EL (cell line): Measurements from ENCODE around the gene DNM3.

Source experiments
- DNase-seq: peaks from one replicate; pipeline ENCODE4 v3.0.0-alpha.2; 2016

The DNM3 gene

DNA sequence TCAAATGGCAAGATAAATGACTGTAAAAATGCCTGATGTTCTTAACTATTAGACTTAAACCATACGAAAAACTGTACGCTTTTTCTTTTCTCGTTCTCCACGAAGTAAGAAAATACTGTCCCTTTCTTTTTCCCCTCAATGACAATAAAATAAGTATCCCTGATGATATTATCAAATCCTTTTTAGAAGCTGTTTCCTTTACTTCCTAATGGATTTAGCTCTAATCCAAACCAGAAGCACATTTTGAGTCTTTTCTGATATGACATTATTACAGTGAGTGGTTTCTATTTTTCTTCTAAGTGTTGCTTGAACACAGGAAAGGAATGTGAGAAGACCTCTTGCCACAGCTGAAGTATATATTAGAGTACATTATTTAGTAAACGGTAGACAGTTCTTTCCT is 32.4 kb downstream of the DNM3 start:
- no peak for DNase-seq

DNA sequence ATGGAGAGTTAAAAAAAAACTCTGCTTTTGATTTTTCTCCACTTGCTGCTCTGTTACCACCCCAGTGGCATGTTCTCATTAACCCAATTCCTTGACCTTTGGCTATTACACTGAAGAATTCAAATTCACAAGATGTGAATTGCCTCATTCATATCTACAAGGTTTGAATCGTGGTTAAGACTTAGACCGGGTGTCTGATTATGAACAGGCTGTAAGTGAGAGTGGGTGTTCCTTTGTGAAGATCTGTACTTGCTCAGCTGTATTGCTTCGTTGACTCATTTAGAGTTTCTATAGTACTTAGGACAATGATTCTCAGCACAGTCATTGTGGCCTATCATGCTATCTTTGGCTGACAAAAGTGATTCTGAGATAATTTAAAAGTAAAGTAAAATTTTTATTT is 36.4 kb downstream of the DNM3 start:
- no peak for DNase-seq

DNA sequence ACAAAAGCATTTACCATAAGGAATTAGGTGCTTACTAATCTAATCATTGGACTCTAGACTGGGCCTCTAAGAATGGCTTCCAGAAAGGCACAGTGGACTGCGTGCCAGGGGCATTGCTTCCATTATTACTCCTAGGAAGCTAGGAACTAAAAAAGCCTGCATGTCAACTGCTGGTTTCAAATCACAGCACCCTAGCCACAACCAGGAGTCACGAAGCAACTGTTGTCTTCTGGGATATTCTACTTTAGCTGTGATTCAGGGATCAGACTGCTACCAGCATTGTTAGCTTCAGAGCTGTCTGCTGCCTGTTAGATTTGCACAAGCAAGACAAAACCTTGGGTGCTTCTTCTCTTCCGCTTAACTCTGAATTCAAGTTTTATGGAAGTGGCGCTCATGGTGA is 38.3 kb downstream of the DNM3 start:
- no peak for DNase-seq

DNA sequence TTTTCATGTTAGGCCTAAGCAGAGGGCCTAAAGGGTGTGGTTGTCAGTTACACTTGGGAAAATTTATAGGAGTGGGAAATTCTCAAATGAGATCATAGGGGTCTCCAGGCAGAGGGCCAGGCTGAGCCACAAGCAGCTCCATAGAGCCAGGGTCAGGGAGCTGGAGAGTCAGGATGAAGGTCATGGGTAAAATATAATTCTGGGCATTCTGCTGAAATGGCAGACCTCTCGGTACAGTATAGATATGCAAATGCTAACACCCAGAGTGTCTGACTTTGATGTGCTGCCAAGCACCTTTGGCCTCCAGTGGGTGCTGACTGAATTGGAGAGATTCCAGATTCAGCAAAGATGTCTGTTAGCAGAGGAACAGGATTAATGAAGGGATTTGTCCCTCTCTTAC is 40.1 kb downstream of the DNM3 start:
- no peak for DNase-seq

DNA sequence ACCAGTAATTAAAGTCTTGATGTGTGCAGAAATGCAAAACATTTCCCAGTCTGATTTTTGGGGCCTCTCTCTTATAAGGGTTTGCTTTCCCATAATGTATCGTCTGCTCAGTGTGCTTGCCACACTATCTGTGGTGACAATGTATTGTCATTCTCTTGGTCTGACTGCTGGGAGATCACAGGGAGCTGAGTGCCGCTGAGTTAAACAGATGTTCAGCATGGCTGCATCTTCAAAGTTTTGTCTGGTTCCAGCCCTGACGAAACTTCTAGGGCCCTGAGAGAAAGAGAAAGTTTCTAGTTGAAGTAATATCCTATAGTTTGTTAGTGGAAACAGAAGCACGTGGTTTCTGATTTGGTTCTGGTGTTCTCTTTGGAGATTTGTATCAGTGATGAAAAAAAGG is 42.6 kb downstream of the DNM3 start:
- DNase-seq = no peak

DNA sequence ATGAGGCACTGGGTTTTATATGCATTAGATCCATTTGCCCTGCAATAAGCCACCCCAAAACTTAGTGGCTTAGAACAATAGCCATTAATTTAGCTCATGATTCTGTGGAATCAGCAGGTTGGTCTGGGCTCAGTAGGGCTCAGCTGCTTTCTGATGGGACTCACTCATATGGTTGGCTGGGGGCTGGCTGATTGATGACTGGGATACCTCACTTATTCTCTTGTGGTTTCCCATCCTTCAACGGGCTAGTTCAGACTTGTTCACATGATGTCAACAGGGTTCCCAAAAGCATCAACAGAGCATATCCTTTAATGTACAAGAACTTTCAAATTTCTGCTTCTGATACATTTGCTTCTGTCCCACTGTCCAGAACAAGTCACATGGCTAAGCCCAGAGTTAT is 43.2 kb downstream of the DNM3 start:
- no peak for DNase-seq

DNA sequence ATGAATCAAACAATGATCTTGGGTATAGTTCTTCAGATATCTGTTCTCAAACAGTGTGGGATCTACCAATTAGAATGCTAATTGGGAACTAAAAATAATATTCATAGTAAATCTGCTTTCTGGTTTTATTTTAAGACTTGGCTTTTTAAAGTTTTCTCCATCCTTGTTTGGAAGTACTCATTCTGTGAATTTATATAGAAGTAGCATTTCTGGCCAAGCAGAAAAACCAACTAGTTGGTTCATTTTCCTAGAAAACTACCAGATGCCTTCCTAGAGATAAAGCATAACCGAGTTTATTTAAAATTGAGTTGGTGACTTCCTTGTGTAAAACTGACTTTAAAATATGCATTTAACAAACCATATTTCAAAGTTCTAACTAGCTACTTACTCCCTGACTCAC is 48.8 kb downstream of the DNM3 start:
- no peak for DNase-seq

DNA sequence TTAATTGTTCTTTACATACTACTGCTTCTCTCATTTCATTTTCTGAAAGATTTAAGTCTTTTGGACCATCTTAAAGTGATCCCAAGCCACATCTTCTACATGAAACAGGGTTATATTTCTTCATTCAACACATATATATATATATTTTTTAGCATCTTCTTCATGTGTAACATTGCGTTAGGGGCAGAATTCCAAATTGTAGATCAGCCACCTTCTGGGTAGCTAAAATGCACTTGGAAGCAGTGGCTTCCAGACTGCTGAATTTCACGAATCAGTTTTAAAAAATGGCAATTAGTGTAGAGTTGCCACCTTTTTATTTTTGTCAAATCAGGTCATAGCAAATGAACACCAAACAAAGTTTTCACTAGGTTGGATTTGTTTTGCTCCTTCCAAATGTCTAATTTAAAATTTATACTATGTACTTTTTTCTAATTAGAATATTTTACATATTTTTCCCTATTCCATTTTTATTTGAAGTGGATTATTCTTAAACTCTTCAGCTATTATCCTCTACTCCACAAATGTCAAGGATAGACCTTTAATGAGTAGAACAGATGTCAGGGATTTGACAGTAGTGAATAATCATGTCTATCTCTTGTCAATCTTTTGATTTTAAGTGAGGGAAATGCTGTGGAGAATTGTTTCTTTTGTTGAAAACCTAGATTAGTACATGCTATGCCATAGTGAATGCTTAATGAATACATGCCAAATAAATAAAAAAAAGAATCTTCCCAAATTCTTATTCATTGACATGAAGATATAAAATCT is 55.8 kb downstream of the DNM3 start:
- no peak for DNase-seq

DNA sequence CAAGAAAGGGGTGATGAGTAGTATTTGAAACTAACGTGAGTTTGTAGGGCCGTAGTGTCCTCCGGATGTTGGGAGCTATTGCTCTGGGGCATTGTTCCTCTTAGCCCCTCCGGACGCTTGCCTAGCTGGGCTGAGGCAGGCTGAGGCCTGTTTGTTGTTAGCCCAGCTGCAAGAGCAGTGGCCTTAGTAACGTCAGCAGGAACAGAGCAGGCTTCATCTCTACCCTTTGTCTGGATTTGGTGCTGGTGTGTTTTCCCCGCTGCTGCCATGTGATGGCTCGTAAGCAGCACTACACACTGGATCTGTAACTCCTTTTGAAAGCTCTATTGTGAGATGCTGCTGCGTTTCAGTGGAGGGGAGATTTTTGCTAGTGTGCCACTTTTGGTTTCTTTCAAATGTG is 57.6 kb downstream of the DNM3 start:
- no peak for DNase-seq

DNA sequence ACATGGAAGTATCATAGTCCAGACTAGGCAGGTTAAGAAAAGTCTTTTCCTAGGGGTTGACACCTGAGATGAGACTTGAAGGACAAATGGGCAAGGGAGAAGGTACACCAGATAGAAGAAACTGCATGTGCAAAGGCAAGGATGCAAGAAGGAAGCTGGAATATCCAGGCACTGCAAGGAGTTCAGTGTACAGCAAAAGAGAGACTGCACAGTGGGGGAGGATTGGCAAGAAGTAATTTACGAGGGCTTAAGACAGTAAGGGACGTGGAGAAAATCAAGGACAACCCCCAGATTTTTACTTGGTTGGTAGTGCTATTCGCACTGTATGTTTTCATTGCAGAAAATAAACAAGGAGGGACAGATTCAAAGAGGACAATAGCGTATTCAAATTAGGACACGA is 58.5 kb downstream of the DNM3 start:
- no peak for DNase-seq

DNA sequence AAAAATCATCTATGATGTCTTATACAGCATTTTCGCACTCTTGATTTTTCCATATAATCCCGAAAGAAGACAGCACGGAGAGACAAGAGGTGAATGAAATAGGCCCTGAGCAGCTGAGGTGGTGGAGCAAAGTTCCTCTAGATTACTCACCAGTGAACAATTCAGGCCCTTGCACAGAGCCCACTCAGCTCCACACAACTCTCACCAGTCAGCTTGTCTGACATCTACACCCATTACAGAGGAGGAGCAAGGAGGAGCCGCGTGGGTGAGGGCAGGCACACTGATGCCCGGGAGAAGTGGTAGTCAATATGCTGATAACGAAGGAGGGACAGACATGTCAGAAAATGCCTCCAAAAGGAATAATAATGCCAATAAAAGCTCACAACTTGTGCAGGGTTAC is 59.9 kb downstream of the DNM3 start:
- peak; percentile 30 for DNase-seq

DNA sequence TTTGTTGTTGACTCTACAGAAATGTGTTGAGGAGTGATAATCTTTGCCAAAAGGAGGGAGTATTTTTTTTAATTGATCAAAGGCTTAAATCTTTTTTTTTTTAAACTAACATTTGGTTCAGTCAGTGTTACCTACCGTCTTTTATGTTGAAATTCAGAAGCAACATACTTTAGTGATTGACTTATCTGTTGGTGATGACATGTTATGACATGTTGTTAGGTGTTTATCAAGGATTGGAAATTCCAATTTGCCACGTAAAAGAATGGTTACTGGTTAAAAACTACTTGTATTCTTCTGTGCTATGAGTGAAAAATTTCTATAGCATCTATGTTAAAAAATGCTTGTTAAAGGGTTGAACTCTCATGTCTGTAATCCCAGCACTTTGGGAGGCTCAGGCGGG is 61.2 kb downstream of the DNM3 start:
- DNase-seq = no peak

DNA sequence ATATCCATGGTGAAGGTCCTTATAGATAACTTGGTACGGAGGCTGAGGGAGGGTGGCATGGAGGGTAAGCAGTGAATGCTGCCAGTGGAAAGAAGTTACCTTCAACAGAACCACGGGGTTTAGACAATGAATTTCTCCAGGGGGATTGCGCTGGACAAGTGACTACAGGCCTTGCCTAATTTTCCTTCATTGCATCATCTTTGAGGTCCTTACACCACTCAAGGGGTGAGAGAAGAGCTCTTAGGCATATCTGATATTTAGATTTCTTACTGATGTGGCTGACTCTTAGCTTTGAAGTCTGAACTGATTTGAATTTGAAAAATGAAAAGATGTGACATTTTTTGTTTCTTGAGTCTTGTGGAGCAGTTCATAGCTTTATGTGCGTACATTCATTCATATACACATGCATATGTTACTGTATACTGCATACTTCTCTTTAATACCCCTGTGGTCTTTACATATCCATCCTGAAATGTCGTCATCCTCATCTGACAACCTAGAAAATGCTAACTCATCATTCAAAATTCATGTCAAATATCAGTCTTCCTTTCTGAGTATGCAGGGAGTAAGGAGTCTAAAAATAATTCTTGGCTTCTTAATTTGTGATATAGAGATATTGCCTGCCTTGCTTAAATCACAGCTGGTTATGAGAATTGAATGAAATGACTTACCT is 63.6 kb downstream of the DNM3 start:
- no peak for DNase-seq

DNA sequence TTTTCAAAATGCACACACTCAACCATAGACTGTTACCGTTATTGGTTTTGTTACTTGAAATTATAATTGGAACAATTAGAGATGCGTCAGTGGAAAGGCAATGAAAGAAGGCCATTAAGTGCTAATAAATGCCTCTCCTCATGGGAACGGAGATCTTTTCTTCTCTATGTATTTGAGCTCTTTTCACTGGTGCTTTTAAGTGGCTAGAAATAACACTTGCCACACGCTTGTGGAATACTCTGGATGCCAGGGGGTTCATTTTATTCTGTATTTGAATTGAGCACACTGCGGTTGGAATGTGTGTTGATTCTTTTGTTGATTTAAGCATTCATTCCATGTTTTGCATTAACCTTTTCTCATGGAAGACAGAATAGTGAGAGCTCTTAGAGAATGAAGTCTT is 68.4 kb downstream of the DNM3 start:
- DNase-seq = no peak

DNA sequence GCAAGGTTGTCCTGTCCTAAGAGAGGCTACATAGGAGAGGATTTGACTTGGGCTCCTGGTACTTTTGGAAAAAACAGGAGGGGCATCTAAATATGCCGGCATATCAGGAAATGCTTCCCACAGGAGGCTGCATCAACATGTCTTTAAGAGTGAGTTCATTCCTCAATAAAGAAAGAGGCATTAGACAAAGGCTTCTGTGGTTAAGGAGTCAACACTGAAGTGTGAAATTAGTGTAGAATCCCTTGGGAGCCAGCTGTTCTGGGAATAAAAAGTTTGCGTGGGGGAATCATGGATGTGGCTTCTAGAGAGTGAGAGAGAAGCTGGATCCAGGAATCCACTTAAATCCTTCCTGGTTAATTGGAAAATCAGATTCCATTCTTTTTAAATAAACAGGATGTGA is 69.5 kb downstream of the DNM3 start:
- DNase-seq = no peak

DNA sequence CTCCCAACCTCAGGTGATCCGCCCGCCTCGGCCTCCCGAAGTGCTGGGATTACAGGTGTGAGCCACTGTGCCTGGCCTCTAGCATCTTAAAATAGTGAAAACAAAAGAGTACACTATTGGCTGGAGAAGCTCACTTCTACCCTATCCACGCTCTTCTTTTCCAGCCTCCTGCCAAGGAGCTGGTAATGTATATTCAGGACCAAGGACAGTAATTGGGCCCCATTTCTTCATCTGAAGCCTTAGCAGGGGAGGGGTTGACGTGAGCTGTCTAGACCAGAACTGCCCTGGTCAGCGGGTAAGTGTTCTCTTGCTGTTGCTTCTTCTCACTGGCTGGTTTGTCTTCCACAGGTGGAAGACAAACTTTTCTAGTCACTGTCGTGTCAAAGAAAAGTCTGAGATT is 70.2 kb downstream of the DNM3 start:
- no peak for DNase-seq

DNA sequence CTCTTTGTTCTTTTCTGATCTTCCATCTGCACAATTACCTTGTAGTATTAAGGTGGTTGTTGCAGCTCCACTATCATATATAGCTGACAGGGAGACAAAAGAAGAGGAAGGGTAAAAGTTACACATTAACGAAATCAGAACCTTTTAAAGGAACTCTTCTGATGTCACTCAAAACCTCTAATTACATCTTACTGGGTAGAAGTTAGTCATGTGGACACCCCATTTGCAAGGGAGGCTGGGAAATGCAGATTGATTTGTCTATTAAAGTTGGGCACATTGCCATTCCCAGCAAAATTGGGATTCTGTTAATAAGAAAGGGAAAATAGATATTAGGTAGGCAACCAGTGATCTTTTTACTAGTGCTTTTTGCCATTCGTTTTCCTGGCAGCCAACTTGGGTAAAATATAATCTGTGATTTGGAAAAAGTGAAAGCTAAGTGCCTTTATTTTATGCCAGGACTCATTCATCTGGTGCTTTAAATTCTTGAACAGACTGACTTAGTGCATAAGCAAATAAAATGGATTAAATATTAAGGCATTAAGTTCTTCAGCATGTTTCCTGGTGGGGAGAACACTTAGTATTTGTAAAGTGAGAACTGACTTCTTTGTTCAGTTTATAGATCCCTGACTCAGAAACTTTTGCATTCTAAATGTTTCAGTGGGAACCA is 71.3 kb downstream of the DNM3 start:
- no peak for DNase-seq

DNA sequence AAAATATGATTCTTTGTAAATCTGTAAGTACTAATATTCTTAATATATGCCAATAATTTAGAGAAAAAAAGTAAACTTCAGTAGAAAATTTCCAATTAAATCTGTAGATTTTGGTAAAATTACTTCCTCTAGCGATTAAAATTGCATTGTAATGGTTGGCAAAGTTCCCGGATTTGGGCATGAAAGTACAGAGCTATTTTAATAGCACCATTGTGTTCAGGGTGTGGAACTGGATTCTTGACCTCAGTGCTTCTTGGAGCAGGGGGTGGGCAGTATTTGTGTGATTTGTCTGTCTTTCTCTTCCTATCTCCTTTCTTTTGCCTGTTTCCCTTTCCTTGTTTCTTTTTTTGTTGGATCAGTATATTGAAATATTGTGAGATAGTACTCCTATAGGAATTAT is 72.1 kb downstream of the DNM3 start:
- peak; percentile 18 for DNase-seq

DNA sequence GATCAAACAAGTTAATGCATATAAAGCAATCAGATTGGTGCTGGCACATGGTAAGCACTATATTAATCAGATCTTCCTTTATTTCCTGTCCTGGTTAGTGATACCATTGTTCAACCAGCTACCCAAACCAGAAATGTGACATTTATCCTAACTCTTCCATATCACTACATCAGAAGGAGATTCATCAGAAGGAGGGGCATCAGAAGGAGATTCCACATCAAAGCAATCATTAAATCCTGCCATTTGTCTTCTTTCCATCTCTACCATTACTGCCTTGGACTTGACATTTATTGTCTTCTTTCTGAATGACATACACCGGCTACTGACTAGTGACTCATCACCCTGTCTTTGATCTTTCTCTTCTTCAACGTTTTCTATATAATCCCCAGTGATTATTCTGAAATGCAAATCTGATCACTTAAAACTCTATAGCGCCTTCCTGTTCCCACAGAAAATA is 75.0 kb downstream of the DNM3 start:
- no peak for DNase-seq

DNA sequence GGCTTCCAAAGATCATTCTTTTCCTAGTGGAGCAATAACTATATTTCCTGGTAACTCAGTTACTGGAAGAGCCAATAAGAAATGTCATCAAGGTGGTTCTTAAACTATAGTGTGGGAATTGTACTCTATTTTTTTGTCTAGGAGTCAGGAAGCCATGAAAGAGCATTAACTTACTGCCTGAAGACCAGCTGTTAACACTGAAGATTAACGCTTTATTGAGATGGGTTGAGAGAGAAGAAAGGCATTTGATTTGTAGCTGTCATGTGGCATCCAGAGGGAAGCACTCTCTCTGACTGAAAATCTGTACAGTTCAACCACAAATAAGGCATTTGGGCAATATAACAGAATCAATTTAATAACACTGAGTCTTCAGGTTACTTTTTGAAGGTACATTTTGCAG is 76.0 kb downstream of the DNM3 start:
- DNase-seq = no peak

DNA sequence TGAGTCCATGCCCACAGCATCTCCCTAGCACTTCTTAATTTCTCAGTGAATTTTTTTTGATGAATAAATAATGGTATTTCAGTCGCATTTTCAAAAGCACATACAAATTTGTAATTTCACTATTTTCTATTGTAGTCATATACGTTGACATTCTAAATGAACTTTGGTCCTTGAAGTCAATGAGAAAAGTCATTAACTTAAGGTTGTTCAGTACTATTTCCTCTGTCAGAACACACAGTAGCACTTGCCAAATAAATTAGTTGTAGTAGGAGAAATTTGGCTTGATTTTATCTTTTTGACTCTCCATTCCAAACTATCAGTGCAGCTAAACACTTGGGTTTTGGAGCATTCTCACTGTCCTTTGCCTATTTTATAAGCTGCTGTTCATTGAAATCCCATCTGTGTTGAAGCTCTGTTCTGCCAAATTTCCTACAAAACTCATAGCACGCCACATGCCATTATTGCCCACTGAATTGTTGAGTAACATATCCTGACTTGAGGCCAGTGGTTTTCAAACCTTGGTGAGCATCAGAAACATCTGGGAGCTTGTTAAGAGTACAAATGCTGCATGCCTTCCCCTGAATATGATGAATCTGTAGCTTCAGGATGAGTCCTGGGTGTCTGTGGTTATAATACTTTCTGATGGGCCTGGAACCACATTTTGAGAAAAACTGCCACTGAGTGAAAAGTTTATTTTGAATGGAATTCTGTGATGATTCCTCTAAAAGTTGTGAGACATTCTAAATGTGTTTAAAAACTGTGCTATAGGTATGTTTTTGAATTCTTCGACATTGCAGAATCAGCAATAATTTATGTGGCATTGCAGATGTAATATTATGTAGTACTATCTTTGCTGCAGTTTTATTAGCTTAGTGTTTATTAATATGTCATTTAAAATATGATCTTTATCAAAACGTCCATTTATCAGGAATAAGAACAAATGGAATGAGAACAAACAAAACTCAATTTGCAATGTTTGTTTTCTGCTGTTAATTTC is 78.9 kb downstream of the DNM3 start:
- no peak for DNase-seq

DNA sequence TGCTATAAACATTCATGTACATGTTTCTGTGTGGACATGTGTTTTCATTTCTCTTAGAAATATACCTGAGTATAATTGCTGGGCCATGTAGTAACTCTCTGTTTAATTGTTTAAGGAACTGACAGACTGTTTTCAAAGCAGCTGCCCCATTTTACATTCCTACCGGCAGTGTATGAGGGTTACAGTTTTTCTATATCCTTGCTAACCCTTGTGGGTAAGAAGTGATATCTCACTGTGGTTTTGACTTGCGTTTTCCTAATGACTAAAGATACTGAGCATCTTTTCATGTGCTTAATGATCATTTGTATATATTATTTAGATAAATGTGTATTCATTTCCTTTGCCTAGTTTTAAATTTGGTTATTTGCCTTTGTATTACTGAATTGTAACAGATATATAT is 81.7 kb downstream of the DNM3 start:
- DNase-seq = no peak

DNA sequence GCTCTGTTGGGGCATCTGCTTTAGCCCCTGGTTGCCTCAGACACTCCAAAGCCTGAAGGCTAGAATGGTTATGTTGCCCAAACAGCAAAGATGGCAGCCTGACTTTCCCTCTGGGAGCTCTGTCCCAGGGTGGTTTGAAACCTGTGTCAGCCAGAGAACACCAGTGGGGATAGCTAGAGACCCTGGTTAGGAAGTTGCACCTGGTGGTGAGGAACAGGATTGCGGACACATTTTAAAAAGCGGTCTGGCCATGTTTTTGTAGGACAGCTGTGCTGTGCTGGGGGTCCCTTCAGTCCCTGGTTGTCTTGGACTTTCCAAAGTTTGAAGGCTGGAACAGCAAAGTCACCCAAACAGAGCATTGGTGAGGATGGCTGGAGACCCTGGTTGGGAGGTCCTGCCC is 87.8 kb downstream of the DNM3 start:
- DNase-seq = no peak
